MM.1S (cell line): ENCODE data around the gene TNNC2.

Experiments
- DNase-seq: peaks from one replicate; pipeline ENCODE4 v3.0.0-alpha.2; 2015
- H2AFZ ChIP-seq: fragments of 300-600 bp; sonication (generic); 2 replicates; pipeline ENCODE4 v1.6.0; 2016; ENCODE audit warnings: antibody characterized with exemption, low read length
- H3F3A ChIP-seq: fragments of 300-600 bp; sonication (generic); 2 replicates; pipeline ENCODE4 v1.6.1; 2016; ENCODE audit warnings: mild to moderate bottlenecking, antibody characterized with exemption, low read length, moderate library complexity, mixed read lengths; ENCODE audit not compliant: insufficient read depth
- H3K27ac ChIP-seq: fragments of 300-600 bp; sonication (generic); 2 replicates; pipeline ENCODE4 v1.5.1; 2016; ENCODE audit warnings: mild to moderate bottlenecking, low read length
- H3K27me3 ChIP-seq: fragments of 300-600 bp; sonication (generic); replicated peaks from 2 replicates; pipeline ENCODE4 v1.6.0; 2016; ENCODE audit warnings: low read length; ENCODE audit not compliant: insufficient read depth
- H3K36me3 ChIP-seq: fragments of 300-600 bp; sonication (generic); replicated peaks from 2 replicates; pipeline ENCODE4 v1.6.1; 2016; ENCODE audit warnings: mild to moderate bottlenecking, low read length, mixed read lengths; ENCODE audit not compliant: insufficient read depth
- H3K4me1 ChIP-seq: fragments of 300-600 bp; sonication (generic); 2 replicates; pipeline ENCODE4 v1.6.1; 2016; ENCODE audit warnings: low read length, mixed read lengths
- H3K4me2 ChIP-seq: fragments of 300-600 bp; sonication (generic); 2 replicates; pipeline ENCODE4 v1.6.0; 2016; ENCODE audit warnings: low read depth, low read length
- H3K4me3 ChIP-seq: fragments of 300-600 bp; sonication (generic); 2 replicates; pipeline ENCODE4 v1.5.1; 2016; ENCODE audit warnings: low read length, mixed read lengths
- H3K79me2 ChIP-seq: fragments of 300-600 bp; sonication (generic); 2 replicates; pipeline ENCODE4 v1.6.1; 2016; ENCODE audit warnings: mixed run types, low read length, mixed read lengths
- H3K9ac ChIP-seq: fragments of 300-600 bp; sonication (generic); 2 replicates; pipeline ENCODE4 v1.6.1; 2016; ENCODE audit warnings: low read length, mixed read lengths
- H3K9me2 ChIP-seq: fragments of 300-600 bp; sonication (generic); replicated peaks from 2 replicates; pipeline ENCODE4 v1.6.1; 2016; ENCODE audit warnings: mild to moderate bottlenecking, low read length, mixed read lengths; ENCODE audit not compliant: insufficient read depth
- H3K9me3 ChIP-seq: fragments of 300-600 bp; sonication (generic); replicated peaks from 2 replicates; pipeline ENCODE4 v1.6.1; 2016; ENCODE audit warnings: mild to moderate bottlenecking, low read length, mixed read lengths; ENCODE audit not compliant: insufficient read depth
- H4K20me1 ChIP-seq: fragments of 300-600 bp; sonication (generic); 2 replicates; pipeline ENCODE4 v1.6.1; 2016; ENCODE audit warnings: mild to moderate bottlenecking, low read length, moderate library complexity, mixed read lengths; ENCODE audit not compliant: insufficient read depth
- CTCF ChIP-seq: fragments of 300-600 bp; sonication (generic); IDR thresholded peaks from 2 replicates; pipeline ENCODE4 v1.5.1; 2016; ENCODE audit warnings: antibody characterized with exemption, low read length, mixed read lengths
- EZH2 ChIP-seq: fragments of 300-600 bp; sonication (generic); optimal IDR thresholded peaks from 2 replicates; pipeline ENCODE3; 2017; ENCODE audit warnings: low read depth, mild to moderate bottlenecking, antibody characterized with exemption, low read length, mixed read lengths
- EZH2phosphoT487 ChIP-seq: fragments of 300-600 bp; sonication (generic); IDR thresholded peaks from 2 replicates; pipeline ENCODE4 v1.6.1; 2018; ENCODE audit warnings: antibody characterized with exemption, low read length

Gene TNNC2

GRCh38 chr20:45828589-45828988, 1.5 kb upstream of the TNNC2 start:
- no peak overlapping the region for H3K27ac ChIP-seq
- no peaks in the 10 kb centered on the region for H3K27me3 ChIP-seq
- DNase-seq, result no peak
- H3K9me2 ChIP-seq, result no peaks in the 10 kb centered on the region
- H3K79me2 ChIP-seq, result no peaks in the 10 kb centered on the region
- no peak overlapping the region for H3K4me2 ChIP-seq
- no peak overlapping the region for H2AFZ ChIP-seq
- TF ChIP-seq EZH2phosphoT487, result no peak
- no peak for TF ChIP-seq CTCF
- TF ChIP-seq EZH2, result no peak
- no peaks in the 10 kb centered on the region for H3F3A ChIP-seq
- no peak overlapping the region for H3K4me3 ChIP-seq
- H3K4me1 ChIP-seq, result no peaks in the 10 kb centered on the region
- H3K9ac ChIP-seq, result no peak overlapping the region
- no peaks in the 10 kb centered on the region for H3K9me3 ChIP-seq
- no peaks in the 10 kb centered on the region for H3K36me3 ChIP-seq
- no peaks in the 10 kb centered on the region for H4K20me1 ChIP-seq

GRCh38 chr20:45827712-45828111, 600 bp upstream of the TNNC2 start:
- H3K36me3 ChIP-seq, result no peaks in the 10 kb centered on the region
- no peaks in the 10 kb centered on the region for H4K20me1 ChIP-seq
- H3F3A ChIP-seq, result no peaks in the 10 kb centered on the region
- no peaks in the 10 kb centered on the region for H3K79me2 ChIP-seq
- no peak overlapping the region for H3K4me2 ChIP-seq
- no peak overlapping the region for H3K27ac ChIP-seq
- H3K27me3 ChIP-seq, result no peaks in the 10 kb centered on the region
- H3K9me3 ChIP-seq, result no peaks in the 10 kb centered on the region
- no peak for TF ChIP-seq EZH2phosphoT487
- H3K9ac ChIP-seq, result no peak overlapping the region
- H2AFZ ChIP-seq, result no peak overlapping the region
- DNase-seq, result no peak
- H3K4me1 ChIP-seq, result no peaks in the 10 kb centered on the region
- no peak overlapping the region for H3K4me3 ChIP-seq
- H3K9me2 ChIP-seq, result no peaks in the 10 kb centered on the region

- TF ChIP-seq EZH2, result no peak
- no peak for TF ChIP-seq CTCF
- no peak for TF ChIP-seq EZH2phosphoT487
- H3K4me3 ChIP-seq, result no peak overlapping the region
- no peak overlapping the region for H2AFZ ChIP-seq
- H3K9me3 ChIP-seq, result no peaks in the 10 kb centered on the region
- no peak for DNase-seq
- no peaks in the 10 kb centered on the region for H4K20me1 ChIP-seq
- no peaks in the 10 kb centered on the region for H3F3A ChIP-seq
- H3K79me2 ChIP-seq, result no peaks in the 10 kb centered on the region
- no peaks in the 10 kb centered on the region for H3K27me3 ChIP-seq
- no peak overlapping the region for H3K4me2 ChIP-seq
- H3K9me2 ChIP-seq, result no peaks in the 10 kb centered on the region
- no peaks in the 10 kb centered on the region for H3K4me1 ChIP-seq
- H3K9ac ChIP-seq, result no peak overlapping the region
- no peak overlapping the region for H3K27ac ChIP-seq
- no peaks in the 10 kb centered on the region for H3K36me3 ChIP-seq
Observed at GRCh38 chr20:45826381-45827019, 612 bp downstream of the TNNC2 start.
